ENCODE measurements around the gene NPTN.

NPTN gene

DNA sequence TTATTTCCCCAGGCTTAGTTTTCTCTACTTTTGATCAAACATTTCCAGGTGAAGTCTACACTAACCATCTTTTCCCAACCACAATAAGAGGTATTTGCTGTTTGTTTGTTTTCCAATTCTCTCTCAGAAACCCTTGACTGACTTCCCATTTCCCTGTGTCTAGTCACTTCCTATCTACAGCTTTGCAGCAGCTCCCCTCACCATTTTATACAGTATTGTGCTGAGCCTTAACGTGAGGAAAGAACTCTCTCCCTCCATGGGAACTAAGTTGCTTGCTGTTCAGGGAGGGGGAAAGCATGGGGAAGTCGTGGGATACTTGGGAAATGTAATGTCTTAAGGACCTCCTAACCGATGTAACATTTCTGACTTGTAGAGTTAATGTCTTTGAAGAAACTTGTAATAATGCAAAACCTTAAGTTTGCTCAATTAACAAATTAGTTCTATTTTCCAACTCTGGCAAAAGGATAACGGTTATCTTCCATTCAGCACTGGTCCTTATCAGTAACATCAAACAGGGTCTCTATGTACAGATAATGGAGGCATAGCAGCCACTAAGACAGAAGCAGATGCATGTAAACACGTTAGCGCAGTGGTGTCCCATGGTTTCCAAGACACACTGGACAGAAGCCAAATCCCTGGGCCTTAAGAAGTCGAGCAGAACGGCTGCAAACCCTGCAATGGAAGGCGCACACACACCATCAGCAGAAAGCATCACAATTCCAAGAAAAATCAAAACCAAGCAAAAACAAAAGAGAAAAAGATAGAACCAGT is 39.7 kb downstream of the NPTN start:
- DNase-seq (ENCODE audit: extremely low read depth, low read depth), result no peak
- TF ChIP-seq, protein P1, sequence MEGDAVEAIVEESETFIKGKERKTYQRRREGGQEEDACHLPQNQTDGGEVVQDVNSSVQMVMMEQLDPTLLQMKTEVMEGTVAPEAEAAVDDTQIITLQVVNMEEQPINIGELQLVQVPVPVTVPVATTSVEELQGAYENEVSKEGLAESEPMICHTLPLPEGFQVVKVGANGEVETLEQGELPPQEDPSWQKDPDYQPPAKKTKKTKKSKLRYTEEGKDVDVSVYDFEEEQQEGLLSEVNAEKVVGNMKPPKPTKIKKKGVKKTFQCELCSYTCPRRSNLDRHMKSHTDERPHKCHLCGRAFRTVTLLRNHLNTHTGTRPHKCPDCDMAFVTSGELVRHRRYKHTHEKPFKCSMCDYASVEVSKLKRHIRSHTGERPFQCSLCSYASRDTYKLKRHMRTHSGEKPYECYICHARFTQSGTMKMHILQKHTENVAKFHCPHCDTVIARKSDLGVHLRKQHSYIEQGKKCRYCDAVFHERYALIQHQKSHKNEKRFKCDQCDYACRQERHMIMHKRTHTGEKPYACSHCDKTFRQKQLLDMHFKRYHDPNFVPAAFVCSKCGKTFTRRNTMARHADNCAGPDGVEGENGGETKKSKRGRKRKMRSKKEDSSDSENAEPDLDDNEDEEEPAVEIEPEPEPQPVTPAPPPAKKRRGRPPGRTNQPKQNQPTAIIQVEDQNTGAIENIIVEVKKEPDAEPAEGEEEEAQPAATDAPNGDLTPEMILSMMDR (IDR thresholded peaks at IDR 0.05; ENCODE audit: low read depth, low read length), result no peak

DNA sequence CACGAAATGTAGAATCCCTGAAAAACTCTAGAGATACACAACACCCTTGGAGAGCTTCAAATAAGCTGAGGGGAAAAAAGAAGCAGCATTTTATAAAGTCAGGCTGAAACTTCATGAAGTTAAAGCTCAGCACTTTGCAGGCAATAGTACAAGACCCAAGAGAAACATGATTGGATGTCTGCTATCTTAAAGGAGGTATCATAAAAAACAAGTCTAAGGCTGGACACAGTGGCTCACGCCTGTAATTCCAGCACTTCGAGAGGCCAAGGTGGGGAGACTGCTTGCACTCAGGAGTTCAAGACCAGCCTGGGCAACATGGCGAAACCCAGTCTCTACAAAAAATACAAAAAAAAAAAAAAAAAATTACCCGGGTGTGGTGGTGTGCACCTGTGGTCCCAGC is 42.9 kb downstream of the NPTN start:
- DNase-seq (ENCODE audit: extremely low read depth, low read depth), result no peak
- TF ChIP-seq, protein P1 (IDR thresholded peaks at IDR 0.05; ENCODE audit: low read depth, low read length), result no peak

DNA sequence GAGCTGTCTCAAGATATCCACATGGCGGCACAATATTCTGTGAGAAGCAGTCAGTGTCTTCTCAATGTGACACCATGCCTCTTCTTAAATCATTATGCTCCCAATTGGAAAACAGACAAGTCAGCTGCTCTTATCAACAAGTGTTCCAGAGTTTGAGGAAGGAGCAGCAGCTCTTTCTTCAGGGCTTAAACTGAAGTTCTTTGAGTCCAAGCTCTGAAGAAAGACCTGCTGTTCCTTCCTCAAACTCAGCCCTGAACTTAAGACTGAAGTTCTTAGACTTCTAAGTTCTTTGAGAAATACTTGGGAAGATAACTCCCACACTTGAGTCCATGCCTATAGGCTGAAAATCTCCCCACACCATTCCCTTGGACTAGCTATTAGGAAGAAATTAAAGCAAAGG is 43.4 kb downstream of the NPTN start:
- TF ChIP-seq, protein P1 (IDR thresholded peaks at IDR 0.05; ENCODE audit: low read depth, low read length), result no peak
- no peak for DNase-seq (ENCODE audit: extremely low read depth, low read depth)

DNA sequence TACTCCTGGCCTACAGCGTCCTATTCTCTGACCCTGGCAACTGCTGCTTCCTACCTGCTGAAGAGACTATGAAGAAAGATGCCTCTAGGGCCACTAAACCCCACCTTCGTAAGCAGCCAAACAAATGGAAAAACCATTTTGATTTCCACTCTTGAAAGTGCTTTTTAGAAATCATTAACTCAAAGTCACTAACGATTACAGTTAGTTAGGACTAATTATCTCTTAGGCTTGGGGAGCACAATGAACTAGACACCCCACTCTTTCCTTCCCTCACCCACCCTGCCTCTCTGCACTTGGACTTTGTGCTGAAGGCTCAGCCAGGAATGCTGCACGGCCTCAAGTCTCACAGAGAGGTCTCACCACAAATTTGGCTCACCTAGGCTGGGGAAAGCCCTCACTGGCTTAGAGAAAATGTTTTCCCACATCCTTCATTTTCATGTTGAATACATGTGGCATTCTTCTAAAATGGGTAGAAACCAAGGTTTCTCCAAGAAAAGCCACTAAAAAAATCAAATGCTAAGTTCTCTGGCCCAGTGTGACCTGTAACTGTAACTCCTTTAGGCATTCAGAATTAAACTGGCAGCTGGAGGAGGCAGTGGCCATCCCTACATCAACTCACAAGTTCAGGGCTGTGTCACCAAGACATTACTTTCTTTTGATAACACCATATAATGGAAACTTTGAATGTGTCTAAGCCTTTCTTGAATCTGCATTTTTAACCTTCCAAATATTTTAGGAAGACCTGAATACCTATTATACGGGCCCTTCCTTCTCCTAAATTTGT is 47.1 kb downstream of the NPTN start:
- DNase-seq (ENCODE audit: extremely low read depth, low read depth), result no peak
- TF ChIP-seq, protein P1 (IDR thresholded peaks at IDR 0.05; ENCODE audit: low read depth, low read length), result no peak

DNA sequence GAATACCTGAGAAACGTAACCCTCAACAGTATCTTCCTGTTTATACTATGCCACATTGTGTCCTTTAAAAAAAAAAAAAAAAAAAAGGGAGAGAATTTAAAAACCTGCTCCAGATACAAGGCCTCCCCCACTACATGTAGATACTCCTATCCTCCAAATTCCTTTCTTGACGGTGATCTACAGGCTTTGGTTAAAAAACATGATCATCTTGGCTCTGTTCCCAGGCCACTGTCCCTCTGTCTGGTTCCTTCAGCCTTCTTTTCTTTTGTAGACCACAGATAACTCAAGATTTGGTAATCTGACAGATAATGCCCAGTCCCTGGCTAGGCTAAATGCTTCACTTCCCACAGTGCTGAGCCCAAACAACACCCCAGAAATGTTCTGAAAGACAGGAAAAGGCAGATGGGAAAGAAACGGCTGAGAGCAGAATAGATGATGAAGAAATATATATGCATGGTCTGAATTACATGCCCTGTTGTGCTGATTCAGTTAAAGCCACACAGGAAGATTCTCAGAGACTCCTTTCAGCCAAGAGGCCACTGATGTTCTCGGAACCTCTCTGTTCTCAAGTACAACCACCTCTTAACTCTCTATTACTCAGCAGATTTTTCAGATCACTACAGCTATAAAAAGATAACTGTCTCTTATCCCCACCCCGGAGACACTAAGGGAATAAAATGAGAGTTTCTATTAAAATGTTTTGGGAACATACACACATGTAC is 48.3 kb downstream of the NPTN start:
- TF ChIP-seq, protein P1 (IDR thresholded peaks at IDR 0.05; ENCODE audit: low read depth, low read length), result no peak
- no peak for DNase-seq (ENCODE audit: extremely low read depth, low read depth)

DNA sequence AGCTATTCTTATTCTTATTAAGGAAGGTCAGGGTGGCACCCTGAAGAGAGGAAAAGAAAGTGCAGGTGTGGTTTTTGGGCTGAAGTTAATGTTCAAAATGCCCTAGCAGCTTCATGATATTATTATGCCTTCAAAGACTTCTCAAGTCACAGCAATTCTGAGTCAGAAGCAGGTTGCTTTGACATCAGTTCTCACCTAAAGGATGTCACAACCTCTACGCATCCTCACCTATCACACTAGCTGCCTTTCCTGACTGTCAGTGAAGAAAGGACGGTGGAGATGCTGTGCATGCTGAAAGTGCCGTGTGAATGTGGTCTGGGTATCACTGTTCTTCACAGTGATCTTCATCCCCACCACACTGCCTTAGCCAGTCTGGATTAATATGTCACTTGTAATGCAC is 49.6 kb downstream of the NPTN start:
- TF ChIP-seq, protein P1 (IDR thresholded peaks at IDR 0.05; ENCODE audit: low read depth, low read length), result no peak
- no peak for DNase-seq (ENCODE audit: extremely low read depth, low read depth)
